HepG2 (cell line): ENCODE results near the gene TAMM41. TPM values are rescaled to one million over a fixed set of nuclear protein-coding genes. Genes with fewer than 3 reads are reported as not detected.

Experiments used
- ADNP ChIP-seq: sonication (generic); formaldehyde crosslinking; IDR thresholded peaks from 2 replicates; pipeline ENCODE4 v1.4.0; 2020; ENCODE audit warnings: missing genetic modification reagents
- IRX3 ChIP-seq: sonication (generic); formaldehyde crosslinking; IDR thresholded peaks from 2 replicates; pipeline ENCODE4 v1.8.1; 2023; ENCODE audit warnings: mild to moderate bottlenecking, low read depth, missing genetic modification reagents, borderline replicate concordance
- MAFF ChIP-seq: IDR thresholded peaks from 2 replicates; pipeline ENCODE4 v1.6.1; 2011; ENCODE audit warnings: low read depth, low read length, improper control_type of control experiment
- NFYB ChIP-seq: sonication (generic); formaldehyde crosslinking; IDR thresholded peaks from 2 replicates; pipeline ENCODE4 v1.4.0; 2020; ENCODE audit warnings: missing genetic modification reagents
- PRMT3 ChIP-seq: sonication (generic); formaldehyde crosslinking; IDR thresholded peaks from 2 replicates; pipeline ENCODE4 v1.8.1; 2022; ENCODE audit warnings: low read depth, mild to moderate bottlenecking, moderate library complexity, missing genetic modification reagents, borderline replicate concordance
- TOE1 ChIP-seq: sonication (generic); formaldehyde crosslinking; IDR thresholded peaks from 2 replicates; pipeline ENCODE4 v1.4.0; 2020; ENCODE audit warnings: mild to moderate bottlenecking, missing genetic modification reagents
- ZBTB7B ChIP-seq: sonication (generic); formaldehyde crosslinking; IDR thresholded peaks from 2 replicates; pipeline ENCODE4 v1.4.0; 2020; ENCODE audit warnings: missing genetic modification reagents
- ZNF180 ChIP-seq: sonication (generic); formaldehyde crosslinking; IDR thresholded peaks from 2 replicates; pipeline ENCODE4 v1.4.0; 2020; ENCODE audit warnings: low read depth, missing genetic modification reagents, borderline replicate concordance
- ZNF253 ChIP-seq: sonication (generic); formaldehyde crosslinking; IDR thresholded peaks from 2 replicates; pipeline ENCODE4 v1.8.0; 2022; ENCODE audit warnings: mild to moderate bottlenecking, missing genetic modification reagents, borderline replicate concordance
- ZNF383 ChIP-seq: sonication (generic); formaldehyde crosslinking; IDR thresholded peaks from 2 replicates; pipeline ENCODE4 v1.4.0; 2020; ENCODE audit warnings: missing genetic modification reagents, mild to moderate bottlenecking, borderline replicate concordance
- ZNF883 ChIP-seq: sonication (generic); formaldehyde crosslinking; IDR thresholded peaks from 2 replicates; pipeline ENCODE4 v1.5.1; 2020; ENCODE audit warnings: mild to moderate bottlenecking, missing genetic modification reagents; ENCODE audit errors: not compliant biosample characterization
- polyA plus RNA-seq, 8 experiments: library from polyadenylated mRNA; depleted of rRNA in 3 of 8; stranded (reverse) in 7 of 8; unstranded in 1 of 8; fragments of >200 nt; fragmentation: Illumina TruSeq in 4 of 8; extraction: Trizol in 4 of 8; gene quantifications; 2 replicates each; pipeline versions ENCODE4 v1.2.1 to v1.2.3, GENCODE V29; 2011 to 2016; ENCODE audit warnings: low read depth in 4 of 8, missing spikeins in 1 of 8, mixed read lengths in 1 of 8; ENCODE audit not compliant: insufficient read depth in 1 of 8
- total RNA-seq, 5 experiments: library from RNA; depleted of rRNA; stranded (reverse); fragments of >200 nt; fragmentation: Illumina TruSeq; extraction: Trizol; gene quantifications; 2 replicates each; pipeline ENCODE4 v1.2.3, GENCODE V29; 2016; ENCODE audit warnings: low read depth in 1 of 5
- TF ChIP-seq, protein P1 (sequence below): sonication (generic); formaldehyde crosslinking; IDR thresholded peaks from 2 replicates; pipeline ENCODE4 v1.4.0; 2020; ENCODE audit warnings: missing genetic modification reagents, borderline replicate concordance
- TF ChIP-seq, protein P2 (sequence below): sonication (generic); formaldehyde crosslinking; IDR thresholded peaks from 2 replicates; pipeline ENCODE4 v1.4.0; 2020; ENCODE audit warnings: missing genetic modification reagents
- TF ChIP-seq, protein P3 (sequence below): sonication (generic); formaldehyde crosslinking; IDR thresholded peaks from 2 replicates; pipeline ENCODE4 v1.8.1; 2022; ENCODE audit warnings: low read depth, mild to moderate bottlenecking, missing genetic modification reagents
- TF ChIP-seq, protein P4 (sequence below): sonication (generic); IDR thresholded peaks from 2 replicates; pipeline ENCODE4 v1.6.1; 2016; ENCODE audit warnings: low read depth, borderline replicate concordance
- TF ChIP-seq, protein P5 (sequence below): sonication (generic); formaldehyde crosslinking; IDR thresholded peaks from 2 replicates; pipeline ENCODE4 v1.5.0; 2020; ENCODE audit warnings: mild to moderate bottlenecking, missing genetic modification reagents, moderate library complexity

TAMM41 gene
- total and polyA plus RNA-seq, 2 of the 13 experiments (the other 11 are each of a cell fraction or from before 2014, with no cell fraction given), result 9.9 to 12.2 TPM

DNA sequence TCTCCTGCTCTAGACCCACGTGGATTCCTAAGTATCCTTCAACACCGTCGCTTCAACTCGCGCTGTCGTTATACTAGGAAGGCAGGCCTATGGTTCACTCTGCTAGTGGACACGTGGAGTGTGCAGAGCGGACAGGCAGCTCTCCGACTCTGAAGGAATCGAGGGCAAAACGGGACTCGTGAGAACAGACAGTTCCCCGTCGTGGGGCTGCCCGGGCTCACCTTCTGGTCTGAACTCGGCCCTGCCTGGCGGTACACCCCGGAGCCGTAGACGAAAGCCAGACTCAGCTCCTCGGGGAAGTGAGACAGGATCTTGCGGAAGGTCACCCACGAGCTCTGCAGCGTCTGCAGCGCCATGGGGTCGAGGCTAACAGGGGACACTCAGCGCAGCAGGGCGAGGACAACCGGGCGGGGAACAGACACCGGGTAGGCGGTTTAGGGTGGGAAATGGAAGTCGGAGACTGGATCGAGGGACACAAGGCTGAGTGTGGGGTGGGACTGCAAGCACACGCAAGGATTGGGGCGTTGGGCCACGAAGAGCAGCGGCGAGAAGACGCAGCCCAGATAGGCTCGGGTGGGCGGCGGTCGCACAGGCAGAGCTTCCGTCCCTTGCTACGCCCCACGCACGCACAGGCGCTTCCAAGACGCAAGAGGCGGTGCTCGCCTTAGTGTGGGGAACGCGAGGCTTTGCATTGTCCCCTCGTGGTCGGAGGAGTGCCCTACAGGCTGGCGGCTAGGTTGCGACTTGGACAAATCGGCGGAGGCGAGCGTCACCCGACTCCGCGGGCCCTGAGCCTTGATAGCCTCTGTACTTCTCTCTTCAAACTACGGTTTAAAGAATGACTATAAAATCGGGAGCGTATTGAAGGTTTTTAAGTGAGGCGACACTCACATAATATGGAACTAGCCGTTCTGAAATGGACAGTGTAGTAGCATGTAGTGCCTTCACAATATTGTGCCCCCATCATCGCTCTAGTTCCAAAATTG is at the start of gene TAMM41 (continued):
- TF ChIP-seq, protein P1, sequence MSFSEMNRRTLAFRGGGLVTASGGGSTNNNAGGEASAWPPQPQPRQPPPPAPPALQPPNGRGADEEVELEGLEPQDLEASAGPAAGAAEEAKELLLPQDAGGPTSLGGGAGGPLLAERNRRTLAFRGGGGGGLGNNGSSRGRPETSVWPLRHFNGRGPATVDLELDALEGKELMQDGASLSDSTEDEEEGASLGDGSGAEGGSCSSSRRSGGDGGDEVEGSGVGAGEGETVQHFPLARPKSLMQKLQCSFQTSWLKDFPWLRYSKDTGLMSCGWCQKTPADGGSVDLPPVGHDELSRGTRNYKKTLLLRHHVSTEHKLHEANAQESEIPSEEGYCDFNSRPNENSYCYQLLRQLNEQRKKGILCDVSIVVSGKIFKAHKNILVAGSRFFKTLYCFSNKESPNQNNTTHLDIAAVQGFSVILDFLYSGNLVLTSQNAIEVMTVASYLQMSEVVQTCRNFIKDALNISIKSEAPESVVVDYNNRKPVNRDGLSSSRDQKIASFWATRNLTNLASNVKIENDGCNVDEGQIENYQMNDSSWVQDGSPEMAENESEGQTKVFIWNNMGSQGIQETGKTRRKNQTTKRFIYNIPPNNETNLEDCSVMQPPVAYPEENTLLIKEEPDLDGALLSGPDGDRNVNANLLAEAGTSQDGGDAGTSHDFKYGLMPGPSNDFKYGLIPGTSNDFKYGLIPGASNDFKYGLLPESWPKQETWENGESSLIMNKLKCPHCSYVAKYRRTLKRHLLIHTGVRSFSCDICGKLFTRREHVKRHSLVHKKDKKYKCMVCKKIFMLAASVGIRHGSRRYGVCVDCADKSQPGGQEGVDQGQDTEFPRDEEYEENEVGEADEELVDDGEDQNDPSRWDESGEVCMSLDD (CRISPR knock-in tag), result peak; percentile 63; the same call in 1 of the 2 replicates
- no peak for TF ChIP-seq ZNF253 (CRISPR knock-in tag)
- TF ChIP-seq ADNP (CRISPR knock-in tag), result no peak
- no peak for TF ChIP-seq ZNF180 (CRISPR knock-in tag)
- TF ChIP-seq, protein P2, sequence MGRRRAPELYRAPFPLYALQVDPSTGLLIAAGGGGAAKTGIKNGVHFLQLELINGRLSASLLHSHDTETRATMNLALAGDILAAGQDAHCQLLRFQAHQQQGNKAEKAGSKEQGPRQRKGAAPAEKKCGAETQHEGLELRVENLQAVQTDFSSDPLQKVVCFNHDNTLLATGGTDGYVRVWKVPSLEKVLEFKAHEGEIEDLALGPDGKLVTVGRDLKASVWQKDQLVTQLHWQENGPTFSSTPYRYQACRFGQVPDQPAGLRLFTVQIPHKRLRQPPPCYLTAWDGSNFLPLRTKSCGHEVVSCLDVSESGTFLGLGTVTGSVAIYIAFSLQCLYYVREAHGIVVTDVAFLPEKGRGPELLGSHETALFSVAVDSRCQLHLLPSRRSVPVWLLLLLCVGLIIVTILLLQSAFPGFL (CRISPR knock-in tag), result no peak
- TF ChIP-seq, protein P3, sequence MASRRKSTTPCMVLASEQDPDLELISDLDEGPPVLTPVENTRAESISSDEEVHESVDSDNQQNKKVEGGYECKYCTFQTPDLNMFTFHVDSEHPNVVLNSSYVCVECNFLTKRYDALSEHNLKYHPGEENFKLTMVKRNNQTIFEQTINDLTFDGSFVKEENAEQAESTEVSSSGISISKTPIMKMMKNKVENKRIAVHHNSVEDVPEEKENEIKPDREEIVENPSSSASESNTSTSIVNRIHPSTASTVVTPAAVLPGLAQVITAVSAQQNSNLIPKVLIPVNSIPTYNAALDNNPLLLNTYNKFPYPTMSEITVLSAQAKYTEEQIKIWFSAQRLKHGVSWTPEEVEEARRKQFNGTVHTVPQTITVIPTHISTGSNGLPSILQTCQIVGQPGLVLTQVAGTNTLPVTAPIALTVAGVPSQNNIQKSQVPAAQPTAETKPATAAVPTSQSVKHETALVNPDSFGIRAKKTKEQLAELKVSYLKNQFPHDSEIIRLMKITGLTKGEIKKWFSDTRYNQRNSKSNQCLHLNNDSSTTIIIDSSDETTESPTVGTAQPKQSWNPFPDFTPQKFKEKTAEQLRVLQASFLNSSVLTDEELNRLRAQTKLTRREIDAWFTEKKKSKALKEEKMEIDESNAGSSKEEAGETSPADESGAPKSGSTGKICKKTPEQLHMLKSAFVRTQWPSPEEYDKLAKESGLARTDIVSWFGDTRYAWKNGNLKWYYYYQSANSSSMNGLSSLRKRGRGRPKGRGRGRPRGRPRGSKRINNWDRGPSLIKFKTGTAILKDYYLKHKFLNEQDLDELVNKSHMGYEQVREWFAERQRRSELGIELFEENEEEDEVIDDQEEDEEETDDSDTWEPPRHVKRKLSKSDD (CRISPR knock-in tag), result no peak; the same call in 1 of the 2 replicates
- 0 out of 2 replicates have a peak, but pooled peaks have one; percentile 7 for TF ChIP-seq IRX3 (CRISPR knock-in tag)
- TF ChIP-seq PRMT3, result no peak; the same call in 1 of the 2 replicates
- TF ChIP-seq ZNF883 (CRISPR knock-in tag), result peak; percentile 71
- no peak for TF ChIP-seq TOE1 (CRISPR knock-in tag)
- TF ChIP-seq, protein P4, sequence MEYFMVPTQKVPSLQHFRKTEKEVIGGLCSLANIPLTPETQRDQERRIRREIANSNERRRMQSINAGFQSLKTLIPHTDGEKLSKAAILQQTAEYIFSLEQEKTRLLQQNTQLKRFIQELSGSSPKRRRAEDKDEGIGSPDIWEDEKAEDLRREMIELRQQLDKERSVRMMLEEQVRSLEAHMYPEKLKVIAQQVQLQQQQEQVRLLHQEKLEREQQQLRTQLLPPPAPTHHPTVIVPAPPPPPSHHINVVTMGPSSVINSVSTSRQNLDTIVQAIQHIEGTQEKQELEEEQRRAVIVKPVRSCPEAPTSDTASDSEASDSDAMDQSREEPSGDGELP, result no peak
- TF ChIP-seq, protein P5, sequence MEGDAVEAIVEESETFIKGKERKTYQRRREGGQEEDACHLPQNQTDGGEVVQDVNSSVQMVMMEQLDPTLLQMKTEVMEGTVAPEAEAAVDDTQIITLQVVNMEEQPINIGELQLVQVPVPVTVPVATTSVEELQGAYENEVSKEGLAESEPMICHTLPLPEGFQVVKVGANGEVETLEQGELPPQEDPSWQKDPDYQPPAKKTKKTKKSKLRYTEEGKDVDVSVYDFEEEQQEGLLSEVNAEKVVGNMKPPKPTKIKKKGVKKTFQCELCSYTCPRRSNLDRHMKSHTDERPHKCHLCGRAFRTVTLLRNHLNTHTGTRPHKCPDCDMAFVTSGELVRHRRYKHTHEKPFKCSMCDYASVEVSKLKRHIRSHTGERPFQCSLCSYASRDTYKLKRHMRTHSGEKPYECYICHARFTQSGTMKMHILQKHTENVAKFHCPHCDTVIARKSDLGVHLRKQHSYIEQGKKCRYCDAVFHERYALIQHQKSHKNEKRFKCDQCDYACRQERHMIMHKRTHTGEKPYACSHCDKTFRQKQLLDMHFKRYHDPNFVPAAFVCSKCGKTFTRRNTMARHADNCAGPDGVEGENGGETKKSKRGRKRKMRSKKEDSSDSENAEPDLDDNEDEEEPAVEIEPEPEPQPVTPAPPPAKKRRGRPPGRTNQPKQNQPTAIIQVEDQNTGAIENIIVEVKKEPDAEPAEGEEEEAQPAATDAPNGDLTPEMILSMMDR (CRISPR knock-in tag), result peak; percentile 99
- TF ChIP-seq ZBTB7B (CRISPR knock-in tag), result 0 out of 2 replicates have a peak, but pooled peaks have one; percentile 53
- no peak for TF ChIP-seq ZNF383 (CRISPR knock-in tag)
- no peak; the same call in none of the 2 replicates for TF ChIP-seq NFYB (CRISPR knock-in tag)
- no peak for TF ChIP-seq MAFF
